GM19438 (cell line): ENCODE results near the gene FBXL22.

Experiments used
- ATAC-seq: cut with Tn5 transposase; IDR thresholded peaks from one replicate; pipeline ENCODE4 v1.9.1; 2021; ENCODE audit warnings: low read depth; ENCODE audit not compliant: unreplicated experiment

The FBXL22 gene

DNA sequence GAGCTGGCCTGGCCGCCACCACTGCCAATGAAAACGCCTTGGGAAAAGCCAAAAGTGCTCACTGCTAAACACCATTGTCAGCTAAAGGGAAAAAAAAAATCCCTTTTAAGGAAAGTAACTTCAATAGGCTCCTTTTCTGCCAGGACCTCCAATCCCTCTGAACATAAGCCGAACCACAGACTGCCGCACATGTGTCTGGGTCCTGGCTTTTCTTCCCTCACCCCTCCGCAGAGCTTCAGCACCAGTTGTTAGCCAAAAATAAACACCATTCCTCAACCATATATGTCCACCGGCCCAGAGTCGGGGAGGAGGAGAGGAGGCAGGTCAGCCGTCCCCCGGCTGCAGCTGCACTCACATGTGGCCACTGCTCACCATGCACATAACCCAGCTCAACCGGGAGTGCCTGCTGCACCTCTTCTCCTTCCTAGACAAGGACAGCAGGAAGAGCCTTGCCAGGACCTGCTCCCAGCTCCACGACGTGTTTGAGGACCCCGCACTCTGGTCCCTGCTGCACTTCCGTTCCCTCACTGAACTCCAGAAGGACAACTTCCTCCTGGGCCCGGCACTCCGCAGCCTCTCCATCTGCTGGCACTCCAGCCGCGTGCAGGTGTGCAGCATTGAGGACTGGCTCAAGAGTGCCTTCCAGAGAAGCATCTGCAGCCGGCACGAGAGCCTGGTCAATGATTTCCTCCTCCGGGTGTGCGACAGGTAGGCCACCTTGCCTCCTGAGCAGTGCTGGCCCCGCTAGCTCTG, at the start of gene FBXL22:
FBXL22 (plus strand) TSS at position 350 of the 753 bp plus-strand sequence; CDS start at position 356, 6 bp downstream.
- ATAC-seq: no peak

GRCh38 chr15:63551400-63551799, 45.8 kb upstream of the FBXL22 start:
- ATAC-seq: no peak

- ATAC-seq: no peak
Observed at GRCh38 chr15:63553388-63553791, 43.8 kb upstream of the FBXL22 start.

GRCh38 chr15:63554337-63554927, 42.8 kb upstream of the FBXL22 start:
- no peak for ATAC-seq

DNA sequence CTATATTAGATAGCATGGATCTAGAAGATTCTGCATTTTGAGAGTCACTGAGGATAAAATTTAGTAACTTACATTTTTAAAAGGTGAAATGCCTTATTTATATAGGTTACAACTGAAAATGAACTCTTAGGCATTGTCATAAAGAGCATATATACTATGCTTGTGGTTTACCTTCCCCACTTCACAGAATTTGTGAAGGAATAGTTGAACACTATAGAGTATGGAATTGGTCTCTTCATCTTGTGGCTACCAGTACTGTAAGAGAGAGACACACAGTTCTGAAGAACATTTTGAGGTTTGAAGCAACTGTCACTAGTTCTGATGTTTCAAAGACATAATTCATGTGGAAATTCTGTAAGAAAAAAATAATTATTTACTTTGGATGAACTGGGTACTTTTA, 41.7 kb upstream of the FBXL22 start:
- no peak for ATAC-seq

- no peak for ATAC-seq
Observed at GRCh38 chr15:63556246-63556645, 40.9 kb upstream of the FBXL22 start.

DNA sequence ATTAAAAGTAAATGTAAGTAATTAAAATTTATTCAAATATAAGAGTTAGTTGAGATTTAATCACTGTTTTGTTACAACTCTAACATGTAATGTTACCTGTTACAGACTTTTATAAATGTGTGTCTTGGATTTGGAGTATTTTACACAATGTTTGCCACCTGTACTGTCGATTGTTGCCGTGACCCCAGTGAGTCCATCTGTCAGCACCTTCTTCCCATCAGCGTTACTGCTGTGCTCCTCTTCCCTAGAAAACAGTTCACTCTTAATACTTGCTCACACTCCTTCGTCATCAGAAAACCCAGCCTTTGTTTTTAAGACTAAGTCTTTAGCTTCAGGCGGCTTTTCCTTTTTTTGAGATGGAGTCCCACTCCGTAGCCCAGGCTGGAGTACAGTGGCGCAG, 40.5 kb upstream of the FBXL22 start:
- no peak for ATAC-seq

DNA sequence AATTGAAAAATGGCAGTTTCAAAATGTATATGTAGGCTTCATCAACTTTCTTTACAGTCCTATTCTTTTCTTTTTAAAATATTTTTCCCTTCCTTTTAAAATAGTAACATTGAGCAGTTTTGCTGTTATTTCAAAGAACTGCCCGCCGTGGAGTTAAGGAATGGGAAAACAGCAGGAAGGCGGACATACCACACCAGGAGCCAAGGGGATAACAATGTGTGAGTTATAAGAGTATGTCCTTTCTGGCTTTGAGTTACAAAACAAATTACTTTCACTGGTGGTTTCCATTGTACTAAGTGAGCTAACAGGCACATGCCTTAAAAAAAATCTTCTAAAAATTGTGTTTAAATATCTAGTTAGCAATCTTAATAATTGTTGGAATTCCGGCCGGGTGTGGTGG, 37.4 kb upstream of the FBXL22 start:
- ATAC-seq: no peak

DNA sequence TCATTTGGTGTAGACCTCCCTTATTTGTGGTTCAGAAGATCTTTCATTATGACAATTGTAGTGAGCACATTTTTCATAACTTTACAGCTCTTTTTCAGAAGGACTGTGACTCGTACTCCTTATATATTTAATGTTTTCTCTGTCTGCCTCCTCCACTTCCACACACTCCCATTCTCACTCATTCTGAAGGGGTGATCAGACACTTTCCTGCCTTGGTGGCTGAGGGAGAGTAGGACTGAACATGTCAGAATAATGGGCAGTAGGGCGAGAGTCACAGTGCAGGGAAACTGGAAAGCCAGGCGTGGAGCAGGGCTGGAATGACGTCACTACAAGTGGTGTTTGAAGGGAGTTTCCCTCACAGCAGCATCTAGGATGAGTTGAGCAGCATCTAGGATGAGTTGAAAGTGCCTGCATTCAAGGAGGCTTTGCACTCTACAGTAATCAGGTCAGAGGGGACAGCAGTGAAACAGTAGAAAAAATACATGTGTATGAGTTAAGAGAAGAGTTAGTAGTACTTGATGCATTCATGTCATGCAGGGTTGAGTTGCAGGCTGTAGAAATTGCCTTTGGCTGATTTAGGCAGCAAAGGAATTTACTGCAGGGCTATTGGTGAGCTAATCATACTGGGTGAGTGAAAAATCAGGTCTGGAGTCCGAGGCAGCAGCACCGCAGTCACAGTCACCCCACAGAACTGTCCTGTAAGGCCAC, 36.3 kb upstream of the FBXL22 start:
- ATAC-seq: no peak

- no peak for ATAC-seq
Observed at GRCh38 chr15:63564093-63564492, 33.1 kb upstream of the FBXL22 start.

DNA sequence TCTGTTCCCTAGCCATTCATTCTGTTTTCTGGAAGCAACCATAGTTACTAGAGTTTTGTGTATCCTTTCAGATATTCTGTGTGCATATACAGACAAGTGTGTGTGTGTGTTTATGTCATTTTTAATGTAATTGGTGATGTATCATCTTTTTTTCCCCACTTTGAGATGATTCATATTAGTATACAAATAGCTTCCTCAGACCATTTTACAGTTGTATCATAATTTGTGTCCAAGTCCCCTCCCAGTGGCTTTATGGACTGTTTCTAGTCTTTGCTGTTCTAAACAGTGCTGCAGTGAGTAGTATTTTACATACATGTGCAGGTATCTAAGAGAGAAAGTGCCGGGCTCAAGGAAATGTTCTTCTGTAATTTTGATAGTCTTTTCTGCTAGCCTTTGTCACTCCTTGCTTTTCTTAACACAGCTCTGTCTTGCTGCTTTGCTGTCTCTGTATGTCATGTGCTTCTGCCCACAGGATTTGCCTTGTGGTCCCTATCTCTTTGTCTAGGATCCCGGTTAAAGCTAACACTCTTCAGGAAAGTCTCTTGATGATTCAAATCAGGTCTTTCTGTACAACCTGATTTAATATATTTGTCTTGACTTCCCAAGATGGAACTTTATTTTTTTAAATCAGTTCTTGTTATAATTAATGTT, 31.5 kb upstream of the FBXL22 start:
- no peak for ATAC-seq

GRCh38 chr15:63572749-63573464, 24.3 kb upstream of the FBXL22 start:
- ATAC-seq: no peak

GRCh38 chr15:63573533-63573932, 23.7 kb upstream of the FBXL22 start:
- no peak for ATAC-seq

GRCh38 chr15:63575312-63575711, 21.9 kb upstream of the FBXL22 start:
- ATAC-seq: no peak

DNA sequence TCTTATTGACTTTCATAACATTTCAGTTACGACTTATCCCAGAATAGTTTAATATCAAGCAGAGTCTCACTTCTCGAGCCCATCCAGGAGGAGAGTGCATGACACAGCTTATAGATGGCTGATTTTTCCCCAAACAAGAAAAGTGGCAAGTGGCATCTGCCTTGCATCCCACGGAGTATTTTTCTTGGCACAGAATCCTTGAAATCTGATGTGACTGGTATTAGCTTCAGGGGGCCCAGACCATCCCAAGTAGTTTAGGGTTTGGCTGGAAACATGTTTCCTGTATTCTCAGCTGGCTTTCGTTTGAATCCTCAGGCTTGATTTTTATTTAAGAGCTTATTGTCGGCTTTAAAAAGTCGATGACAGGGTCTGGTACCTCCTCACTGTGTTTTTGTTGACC, 20.7 kb upstream of the FBXL22 start:
- ATAC-seq: no peak

GRCh38 chr15:63582179-63582578, 15.0 kb upstream of the FBXL22 start:
- no peak for ATAC-seq

DNA sequence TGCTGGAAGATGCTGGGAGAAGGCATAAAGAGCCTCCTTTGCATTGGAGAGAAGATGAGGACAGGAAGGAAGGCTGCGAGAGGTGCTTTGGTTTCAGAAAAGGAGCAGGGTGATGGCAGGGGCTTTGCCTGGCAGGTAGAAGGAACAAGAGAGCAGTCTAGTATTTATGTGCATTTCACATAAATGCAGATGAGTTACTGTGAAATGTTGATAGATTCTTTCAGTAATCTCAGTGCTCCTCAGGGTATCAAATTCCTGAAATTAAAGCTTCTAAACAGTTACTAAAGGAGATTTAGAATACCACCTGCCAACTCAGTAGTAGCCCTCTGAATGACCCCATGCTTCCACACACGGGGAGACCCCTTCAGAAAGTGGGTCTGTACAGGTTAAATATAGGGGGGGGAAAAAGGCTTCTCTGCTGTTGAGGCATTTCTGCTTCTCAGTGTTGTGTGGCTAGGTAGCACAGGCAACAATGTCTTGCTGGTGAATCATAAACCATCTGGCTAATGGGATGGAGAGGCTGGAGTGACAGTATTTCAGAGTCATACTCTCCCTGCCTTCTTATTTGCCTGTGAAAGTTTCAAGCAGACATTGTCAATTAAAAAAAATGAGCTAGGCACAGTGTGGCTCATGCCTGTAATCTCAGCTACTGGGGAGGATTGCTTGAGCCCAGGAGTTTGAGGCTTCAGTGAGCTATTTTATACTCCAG, 14.3 kb upstream of the FBXL22 start:
- no peak for ATAC-seq

DNA sequence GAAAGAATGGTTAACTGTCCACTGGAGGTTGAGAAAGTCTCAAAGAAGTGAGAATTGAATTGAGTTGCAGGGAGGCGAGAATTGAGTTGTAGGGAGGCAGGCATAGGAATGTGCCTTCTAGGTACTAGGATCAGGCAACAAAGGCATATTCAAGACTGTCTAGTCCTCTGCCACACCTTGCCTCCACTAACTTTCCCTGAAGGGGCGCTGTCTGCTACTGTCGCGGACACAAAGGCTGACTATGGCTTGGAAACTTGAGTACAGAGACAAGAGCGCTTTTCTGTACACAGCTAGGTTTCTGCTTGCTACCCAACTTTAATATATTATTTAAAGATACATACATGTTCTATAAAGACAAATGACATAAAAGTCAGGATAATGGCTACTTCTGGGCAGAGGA, 10.4 kb upstream of the FBXL22 start:
- no peak for ATAC-seq

- no peak for ATAC-seq
Observed at GRCh38 chr15:63587527-63587926, 9.7 kb upstream of the FBXL22 start.

- ATAC-seq: no peak
Observed at GRCh38 chr15:63588826-63589225, 8.4 kb upstream of the FBXL22 start.
